Measurements from ENCODE around the gene GFOD1. TPM values are rescaled to one million over a fixed set of nuclear protein-coding genes. Genes with fewer than 3 reads are reported as not detected.

Gene GFOD1
- total RNA-seq, 1 experiment from 2014 or later = 6.1 TPM

- Histone ChIP-seq H2BK15ac (ENCODE audit: low read depth, low read length) (no peak overlapping the region), H2BK12ac (ENCODE audit: insufficient read length, low read depth, low read length) (no peak overlapping the region), H3K27me3 (ENCODE audit: insufficient read depth, low read length) (no peaks in the 10 kb centered on the region), H3K14ac (ENCODE audit: insufficient read depth, low read length) (no peak overlapping the region), H3K27ac (ENCODE audit: insufficient read length, low read depth, low read length) (no peak overlapping the region), H4K91ac (ENCODE audit: insufficient read length, low read depth, low read length) (no peak overlapping the region), H2BK20ac (ENCODE audit: low read depth, low read length, poor library complexity, severe bottlenecking) (no peak overlapping the region), H4K20me1 (ENCODE audit: control insufficient read depth, insufficient read depth, insufficient read length) (no peaks in the 10 kb centered on the region), H2AFZ (ENCODE audit: low read length) (no peak overlapping the region), H4K8ac (replicated peaks; ENCODE audit: insufficient read length, low read depth, low read length) (no peak overlapping the region), H3K4ac (ENCODE audit: low read depth, low read length) (no peak overlapping the region), H3K79me1 (ENCODE audit: insufficient read depth, low read depth, low read length, poor library complexity, severe bottlenecking) (no peaks in the 10 kb centered on the region), H3K56ac (ENCODE audit: insufficient read length, low read depth, low read length) (no peak overlapping the region), H3K4me2 (ENCODE audit: insufficient read depth, insufficient read length, low read length) (no peak overlapping the region), H3K23ac (ENCODE audit: insufficient read length, low read depth, low read length) (no peak overlapping the region), H3K4me1 (ENCODE audit: insufficient read depth, low read length) (peaks cover 7% of the 10 kb centered on the region; the same call in 1 of the 2 replicates), H2BK120ac (ENCODE audit: low read depth, low read length, poor library complexity, severe bottlenecking) (no peak overlapping the region), H2AK5ac (ENCODE audit: insufficient read length, low read length) (no peak overlapping the region), H3K79me2 (ENCODE audit: insufficient read depth, low read length) (no peaks in the 10 kb centered on the region), H3K9ac (ENCODE audit: extremely low read depth, insufficient read length, low read length) (no peak overlapping the region), H3T11ph (ENCODE audit: low read length) (no peak overlapping the region), H3K23me2 (ENCODE audit: insufficient read length, low read depth, low read length, poor library complexity, severe bottlenecking) (no peaks in the 10 kb centered on the region), H3K9me3 (ENCODE audit: control insufficient read depth, low read depth, low read length) (no peaks in the 10 kb centered on the region), H3K18ac (ENCODE audit: insufficient read length, low read depth, low read length) (no peak overlapping the region), H4K5ac (ENCODE audit: insufficient read length, low read depth, low read length) (no peak overlapping the region), H2BK5ac (ENCODE audit: insufficient read length, low read length) (no peak overlapping the region)
- H3K36me3 Mint-ChIP-seq (ENCODE audit: insufficient read depth in 1 of 3, low read depth in 3 of 3) = peaks cover 0 to 4% (median 0%) of the 10 kb centered on the region in 3 experiments; a peak in 3 of 7 replicates
- DNase-seq = no peak
- H3K27ac Mint-ChIP-seq = 0 out of 7 replicates have a peak overlapping the region, but pooled peaks of 1 of the 3 experiments have one; percentile 30
- no peaks in the 10 kb centered on the region; a peak in 1 of 5 replicates for H3K9me3 Mint-ChIP-seq
- H3K4me3 Mint-ChIP-seq = no peak overlapping the region
- TF ChIP-seq CTCF (conservative IDR thresholded peaks at IDR 0.05) = no peak
- no CpG with 5 or more reads among the region's 3 CpGs for WGBS (ENCODE audit: extremely low coverage, insufficient read length, low lambda C conversion rate)
- peaks cover 27 to 44% of the 10 kb centered on the region in 2 experiments for H3K4me1 Mint-ChIP-seq
- peaks cover 2% of the 10 kb centered on the region; the same call in 1 of the 2 replicates for H3K27me3 Mint-ChIP-seq (ENCODE audit: low read depth)
Observed at GRCh38 chr6:13413466-13413862, 73.9 kb downstream of the GFOD1 start.
